Mesenchymal stem cell (in vitro differentiated cells and primary cell): ENCODE results near the gene SPSB2.

ENCODE experiments used
- DNase-seq: peaks from one replicate; pipeline ENCODE4 v3.0.0-alpha.2; 2013
- H2AFZ ChIP-seq: one replicate; pipeline ENCODE4 v1.6.1; 2013; ENCODE audit warnings: low read depth, mild to moderate bottlenecking, control low read depth, inconsistent platforms, low read length, moderate library complexity
- H2AK5ac ChIP-seq: 2 replicates; pipeline ENCODE4 v1.6.1; 2013; ENCODE audit warnings: low read length, moderate library complexity, mild to moderate bottlenecking, inconsistent platforms; ENCODE audit not compliant: severe bottlenecking
- H2BK120ac ChIP-seq: one replicate; pipeline ENCODE4 v1.6.1; 2013; ENCODE audit warnings: low read depth, mild to moderate bottlenecking, inconsistent platforms, low read length, moderate library complexity
- H2BK12ac ChIP-seq, 2 experiments: one replicate each; pipeline ENCODE4 v1.6.1; 2013; ENCODE audit warnings: inconsistent platforms in 2 of 2, low read length in 2 of 2, mild to moderate bottlenecking in 2 of 2, moderate library complexity in 2 of 2, control low read depth in 1 of 2
- H2BK15ac ChIP-seq: one replicate; pipeline ENCODE4 v1.6.1; 2013; ENCODE audit warnings: mild to moderate bottlenecking, low read depth, inconsistent platforms; ENCODE audit not compliant: poor library complexity, severe bottlenecking
- H2BK5ac ChIP-seq: 2 replicates; pipeline ENCODE4 v1.6.1; 2013; ENCODE audit warnings: low read depth, mild to moderate bottlenecking, low read length, control low read depth, inconsistent platforms; ENCODE audit not compliant: poor library complexity, severe bottlenecking
- H3K14ac ChIP-seq, 2 experiments: one replicate each; pipeline ENCODE4 v1.6.1; 2013; ENCODE audit warnings: inconsistent platforms in 2 of 2, low read length in 2 of 2, control low read depth in 1 of 2, mild to moderate bottlenecking in 1 of 2, moderate library complexity in 1 of 2
- H3K18ac ChIP-seq, 2 experiments: one replicate each; pipeline ENCODE4 v1.6.1; 2013; ENCODE audit warnings: inconsistent platforms in 2 of 2, low read length in 2 of 2, control low read depth in 1 of 2, low read depth in 1 of 2, mild to moderate bottlenecking in 1 of 2
- H3K23ac ChIP-seq, 2 experiments: one replicate each; pipeline ENCODE4 v1.6.1; 2013; ENCODE audit warnings: inconsistent platforms in 2 of 2, low read length in 2 of 2, mild to moderate bottlenecking in 2 of 2, moderate library complexity in 2 of 2, control low read depth in 1 of 2
- H3K27ac ChIP-seq: 2 replicates; pipeline ENCODE4 v1.5.1; 2013; ENCODE audit warnings: mild to moderate bottlenecking, moderate library complexity, low read length, control low read depth, inconsistent platforms; ENCODE audit not compliant: poor library complexity, severe bottlenecking
- H3K27me3 ChIP-seq, 2 experiments: 2 replicates each; pipeline versions ENCODE4 v1.6.1 to v1.7.0; 2013; ENCODE audit warnings: low read length in 2 of 2, mild to moderate bottlenecking in 2 of 2, moderate library complexity in 2 of 2, control low read depth in 1 of 2, inconsistent platforms in 1 of 2; ENCODE audit not compliant: control insufficient read depth in 1 of 2, insufficient read depth in 1 of 2
- H3K36me3 ChIP-seq, 2 experiments: 2 replicates each; pipeline versions ENCODE4 v1.6.1 to v1.7.0; 2013; ENCODE audit warnings: low read length in 2 of 2, control low read depth in 1 of 2, inconsistent platforms in 1 of 2, low read depth in 1 of 2, mild to moderate bottlenecking in 1 of 2; ENCODE audit not compliant: insufficient read depth in 2 of 2, control insufficient read depth in 1 of 2
- H3K4ac ChIP-seq, 2 experiments: one replicate each; pipeline ENCODE4 v1.6.1; 2013; ENCODE audit warnings: inconsistent platforms in 2 of 2, low read length in 2 of 2, mild to moderate bottlenecking in 2 of 2, moderate library complexity in 2 of 2, control low read depth in 1 of 2, low read depth in 1 of 2
- H3K4me1 ChIP-seq: 2 replicates; pipeline ENCODE4 v1.6.1; 2013; ENCODE audit warnings: low read depth, low read length, control low read depth; ENCODE audit not compliant: control insufficient read depth, insufficient read depth
- H3K4me2 ChIP-seq: 2 replicates; pipeline ENCODE4 v1.6.1; 2013; ENCODE audit warnings: low read length, mild to moderate bottlenecking, inconsistent platforms; ENCODE audit not compliant: poor library complexity, severe bottlenecking
- H3K4me3 ChIP-seq, 2 experiments: 2 replicates each; pipeline versions ENCODE4 v1.5.1 to v1.7.0; 2013; ENCODE audit warnings: low read length in 2 of 2, mild to moderate bottlenecking in 2 of 2, control low read depth in 1 of 2, low read depth in 1 of 2; ENCODE audit not compliant: insufficient read depth in 1 of 2
- H3K79me1 ChIP-seq: replicated peaks from 2 replicates; pipeline ENCODE4 v1.6.1; 2013; ENCODE audit warnings: mild to moderate bottlenecking, control low read depth, low read length, inconsistent platforms; ENCODE audit not compliant: poor library complexity, severe bottlenecking
- H3K9ac ChIP-seq: 2 replicates; pipeline ENCODE4 v1.7.0; 2013; ENCODE audit warnings: mild to moderate bottlenecking, low read length, moderate library complexity
- H3K9me3 ChIP-seq: 2 replicates; pipeline ENCODE4 v1.7.0; 2013; ENCODE audit warnings: mild to moderate bottlenecking, low read length; ENCODE audit not compliant: control insufficient read depth
- H4K8ac ChIP-seq: one replicate; pipeline ENCODE4 v1.6.1; 2013; ENCODE audit warnings: inconsistent platforms, mild to moderate bottlenecking, low read length, moderate library complexity
- H4K91ac ChIP-seq: one replicate; pipeline ENCODE4 v1.6.1; 2013; ENCODE audit warnings: mild to moderate bottlenecking, low read length, inconsistent platforms
- WGBS: methylation state at CpG from one replicate; pipeline ENCODE4 v1.1.7; 2013; ENCODE audit warnings: mixed read lengths; 5-methylcytosine and 5-hydroxymethylcytosine counted together

The SPSB2 gene

DNA sequence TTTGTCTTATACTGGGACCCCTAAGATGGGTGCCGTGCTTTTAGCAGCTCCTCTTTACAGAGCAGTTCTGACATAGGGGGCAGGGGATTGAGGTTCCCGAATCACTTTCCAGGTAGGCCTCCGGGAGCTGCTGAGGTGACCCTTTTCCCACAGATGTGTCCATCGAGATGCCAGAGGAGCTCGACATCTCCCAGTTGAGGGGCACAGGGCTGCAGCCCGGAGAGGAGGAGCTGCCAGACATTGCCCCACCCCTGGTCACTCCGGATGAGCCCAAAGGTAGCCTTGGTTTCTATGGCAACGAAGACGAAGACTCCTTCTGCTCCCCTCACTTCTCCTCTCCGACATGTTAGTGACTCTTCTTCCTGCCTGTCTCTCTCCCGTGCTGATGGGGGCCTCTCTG is 10.1 kb downstream of the SPSB2 start:
- WGBS, result 96% methylated on average over 11 of the region's 11 CpGs
- no peak overlapping the region for H4K91ac ChIP-seq
- H3K36me3 ChIP-seq, result peaks cover 80 to 83% of the 10 kb centered on the region in 2 experiments
- no peak overlapping the region for H3K14ac ChIP-seq
- H2BK12ac ChIP-seq, result no peak overlapping the region
- H3K4me2 ChIP-seq, result no peak overlapping the region
- no peaks in the 10 kb centered on the region for H3K9me3 ChIP-seq
- H3K18ac ChIP-seq, result no peak overlapping the region
- H3K23ac ChIP-seq, result no peak overlapping the region
- no peak overlapping the region for H2BK5ac ChIP-seq
- no peak overlapping the region for H2AFZ ChIP-seq
- H3K27me3 ChIP-seq, result no peaks in the 10 kb centered on the region
- H3K4me3 ChIP-seq, result no peak overlapping the region
- no peak overlapping the region for H2AK5ac ChIP-seq
- H2BK15ac ChIP-seq, result no peak overlapping the region
- H3K4me1 ChIP-seq, result peaks cover 7% of the 10 kb centered on the region
- no peak overlapping the region for H3K9ac ChIP-seq
- DNase-seq, result no peak
- peaks cover 20% of the 10 kb centered on the region for H3K79me1 ChIP-seq
- H3K4ac ChIP-seq, result no peak overlapping the region
- no peak overlapping the region for H4K8ac ChIP-seq
- H2BK120ac ChIP-seq, result no peak overlapping the region
- H3K27ac ChIP-seq, result no peak overlapping the region

GRCh38 chr12:6861391-6861790 is 11.7 kb downstream of the SPSB2 start:
- Histone ChIP-seq H3K4me1 (no peaks in the 10 kb centered on the region), H3K4ac (no peak overlapping the region), H2AK5ac (no peak overlapping the region), H2BK12ac (no peak overlapping the region), H3K4me3 (no peak overlapping the region), H2BK120ac (no peak overlapping the region), H3K9me3 (no peaks in the 10 kb centered on the region), H3K18ac (no peak overlapping the region), H3K23ac (no peak overlapping the region), H3K9ac (no peak overlapping the region), H4K8ac (no peak overlapping the region), H3K27ac (no peak overlapping the region), H3K79me1 (peaks cover 27% of the 10 kb centered on the region), H3K27me3 (no peaks in the 10 kb centered on the region), H3K4me2 (no peak overlapping the region), H2BK15ac (no peak overlapping the region), H3K36me3 (peaks cover 95 to 98% of the 10 kb centered on the region in 2 experiments), H2AFZ (no peak overlapping the region), H4K91ac (no peak overlapping the region), H3K14ac (no peak overlapping the region), H2BK5ac (no peak overlapping the region)
- 95% methylated on average over 9 of the region's 9 CpGs for WGBS
- DNase-seq, result no peak

DNA sequence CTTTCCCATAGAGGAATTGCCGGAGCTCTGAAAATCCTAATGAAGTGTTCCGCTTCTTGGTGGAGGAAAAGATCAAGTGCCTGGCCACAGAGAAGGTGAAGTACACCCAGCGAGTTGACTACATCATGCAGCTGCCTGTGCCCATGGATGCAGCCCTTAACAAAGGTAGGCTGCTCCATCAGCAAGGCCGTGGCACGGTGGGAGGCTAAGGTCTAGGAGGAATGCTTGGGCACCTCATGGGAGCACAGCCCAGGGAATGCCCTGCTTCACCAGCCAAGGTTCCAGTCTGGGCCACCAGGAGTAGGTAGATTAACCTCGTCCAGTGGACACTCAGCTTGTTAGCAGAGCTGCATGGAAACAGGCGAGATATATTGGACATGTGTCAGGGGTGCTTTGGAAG is 12.2 kb downstream of the SPSB2 start:
- Histone ChIP-seq H3K14ac (no peak overlapping the region), H3K4ac (no peak overlapping the region), H3K4me2 (no peak overlapping the region), H3K23ac (no peak overlapping the region), H3K4me3 (no peak overlapping the region), H2BK5ac (no peak overlapping the region), H2BK120ac (no peak overlapping the region), H2BK15ac (no peak overlapping the region), H3K27me3 (no peaks in the 10 kb centered on the region), H3K18ac (no peak overlapping the region), H3K27ac (no peak overlapping the region), H2BK12ac (no peak overlapping the region), H4K8ac (no peak overlapping the region), H3K79me1 (peaks cover 31% of the 10 kb centered on the region), H3K9ac (no peak overlapping the region), H2AFZ (no peak overlapping the region), H3K36me3 (peaks cover 95 to 98% of the 10 kb centered on the region in 2 experiments), H2AK5ac (no peak overlapping the region), H3K4me1 (no peaks in the 10 kb centered on the region), H4K91ac (no peak overlapping the region), H3K9me3 (no peaks in the 10 kb centered on the region)
- WGBS, result 95% methylated on average over 7 of the region's 7 CpGs
- DNase-seq, result no peak

DNA sequence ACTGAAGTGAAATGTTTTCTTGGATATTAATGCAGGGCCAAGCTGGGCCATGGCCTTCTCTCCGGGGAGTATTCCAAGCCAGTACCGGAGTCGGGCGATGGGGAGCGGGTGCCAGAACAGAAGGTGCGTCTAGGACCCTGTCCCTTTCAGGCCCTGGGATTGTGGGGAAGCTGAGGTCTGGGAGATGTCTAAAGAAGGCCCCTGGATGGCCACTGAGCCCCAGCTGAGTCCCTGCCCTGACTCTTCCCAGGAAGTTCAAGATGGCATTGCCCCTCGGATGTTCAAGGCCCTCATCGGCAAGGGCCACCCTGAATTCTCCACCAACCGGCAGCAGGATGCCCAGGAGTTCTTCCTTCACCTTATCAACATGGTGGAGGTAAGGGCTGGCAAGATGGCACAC is 13.0 kb downstream of the SPSB2 start:
- H2AFZ ChIP-seq, result no peak overlapping the region
- H3K9me3 ChIP-seq, result no peaks in the 10 kb centered on the region
- H4K8ac ChIP-seq, result no peak overlapping the region
- H3K18ac ChIP-seq, result no peak overlapping the region
- H2BK5ac ChIP-seq, result no peak overlapping the region
- H3K4me3 ChIP-seq, result no peak overlapping the region
- H2BK120ac ChIP-seq, result no peak overlapping the region
- H2AK5ac ChIP-seq, result no peak overlapping the region
- H3K14ac ChIP-seq, result no peak overlapping the region
- no peak for DNase-seq
- H3K27me3 ChIP-seq, result no peaks in the 10 kb centered on the region
- 91% methylated on average over 9 of the region's 9 CpGs for WGBS
- no peak overlapping the region for H3K23ac ChIP-seq
- no peak overlapping the region for H3K27ac ChIP-seq
- no peak overlapping the region for H3K4ac ChIP-seq
- H2BK12ac ChIP-seq, result no peak overlapping the region
- H3K4me1 ChIP-seq, result no peaks in the 10 kb centered on the region
- H3K36me3 ChIP-seq, result peaks cover 95 to 98% of the 10 kb centered on the region in 2 experiments
- no peak overlapping the region for H2BK15ac ChIP-seq
- no peak overlapping the region for H3K4me2 ChIP-seq
- H3K79me1 ChIP-seq, result peaks cover 39% of the 10 kb centered on the region
- H3K9ac ChIP-seq, result no peak overlapping the region
- no peak overlapping the region for H4K91ac ChIP-seq
